HG02678 (cell line): Measurements from ENCODE around the gene BFAR.
"Not testable (repeated sequence)": the region's sequence is repeated elsewhere in the genome, so short reads cannot be mapped to it uniquely, and the experiment has no call there.

Experiments used
- ATAC-seq: cut with Tn5 transposase; IDR thresholded peaks from one replicate; pipeline ENCODE4 v1.9.1; 2021; ENCODE audit warnings: mild to moderate bottlenecking, moderate library complexity; ENCODE audit not compliant: unreplicated experiment

Gene BFAR

GRCh38 chr16:14635395-14636165 is 2.8 kb downstream of the BFAR start:
- no peak for ATAC-seq

- ATAC-seq = not testable (repeated sequence)
Observed at GRCh38 chr16:14636179-14636950, 3.6 kb downstream of the BFAR start.

- not testable (repeated sequence) for ATAC-seq
Observed at GRCh38 chr16:14636951-14637240, 4.1 kb downstream of the BFAR start.

- no peak for ATAC-seq
Observed at GRCh38 chr16:14640538-14640937, 7.8 kb downstream of the BFAR start.

- no peak for ATAC-seq
Observed at GRCh38 chr16:14641206-14641605, 8.5 kb downstream of the BFAR start.

GRCh38 chr16:14641926-14642325 is 9.2 kb downstream of the BFAR start:
- no peak for ATAC-seq

GRCh38 chr16:14649816-14650215 is 17.1 kb downstream of the BFAR start:
- ATAC-seq = no peak

GRCh38 chr16:14650629-14651028 is 17.9 kb downstream of the BFAR start:
- ATAC-seq = no peak

GRCh38 chr16:14652726-14653125 is 20.0 kb downstream of the BFAR start:
- ATAC-seq = no peak

GRCh38 chr16:14658063-14658462 is 25.3 kb downstream of the BFAR start:
- ATAC-seq = peak; percentile 89

GRCh38 chr16:14667347-14668266 is 34.9 kb downstream of the BFAR start:
- ATAC-seq = no peak

GRCh38 chr16:14668556-14669223 is 35.9 kb downstream of the BFAR start:
- no peak for ATAC-seq

- ATAC-seq = no peak
Observed at GRCh38 chr16:14669776-14670175, 37.0 kb downstream of the BFAR start.

GRCh38 chr16:14672403-14672971 is 39.7 kb downstream of the BFAR start:
- no peak for ATAC-seq

- no peak for ATAC-seq
Observed at GRCh38 chr16:14676633-14677032, 43.9 kb downstream of the BFAR start.

GRCh38 chr16:14677627-14678026 is 44.9 kb downstream of the BFAR start:
- no peak for ATAC-seq

GRCh38 chr16:14678748-14679497 is 46.2 kb downstream of the BFAR start:
- ATAC-seq = no peak

- ATAC-seq = not testable (repeated sequence)
Observed at GRCh38 chr16:14680396-14680795, 47.6 kb downstream of the BFAR start.

- no peak for ATAC-seq
Observed at GRCh38 chr16:14681115-14681514, 48.4 kb downstream of the BFAR start.

GRCh38 chr16:14682121-14682520 is 49.4 kb downstream of the BFAR start:
- ATAC-seq = no peak
